Measurements from ENCODE around the gene C1QTNF2. TPM values are rescaled to one million over a fixed set of nuclear protein-coding genes. Genes with fewer than 3 reads are reported as not detected.

The C1QTNF2 gene
- polyA plus RNA-seq, 1 donor from 2014 or later, result 0.09 TPM

GRCh38 chr5:160311491-160312133 lies 58.8 kb downstream of the C1QTNF2 start:
- no peaks in the 10 kb centered on the region for H3K9me2 ChIP-seq (ENCODE audit: insufficient read depth, low read length)
- no peaks in the 10 kb centered on the region for H3K36me3 ChIP-seq (ENCODE audit: insufficient read depth, low read length)
- H4K20me1 ChIP-seq (ENCODE audit: insufficient read depth), result no peaks in the 10 kb centered on the region
- no peaks in the 10 kb centered on the region for H3F3A ChIP-seq (ENCODE audit: insufficient read depth, low read length, poor library complexity, severe bottlenecking)
- TF ChIP-seq MXI1 (conservative IDR thresholded peaks at IDR 0.05; ENCODE audit: poor library complexity, severe bottlenecking) (no peak), EP300 (conservative IDR thresholded peaks at IDR 0.05; ENCODE audit: poor library complexity, severe bottlenecking) (no peak)
- H3K4me3 ChIP-seq (ENCODE audit: low read length), result peak overlapping the region; percentile 88
- H3K9ac ChIP-seq (ENCODE audit: low read length), result peak overlapping the region; percentile 54
- peak overlapping the region; percentile 35 for H3K4me2 ChIP-seq (ENCODE audit: low read length)
- H3K79me2 ChIP-seq (replicated peaks; ENCODE audit: insufficient read depth, low read length), result peaks cover 11% of the 10 kb centered on the region
- peaks cover 6% of the 10 kb centered on the region for H3K27me3 ChIP-seq (ENCODE audit: insufficient read depth, low read depth, low read length)
- no peaks in the 10 kb centered on the region for H3K9me3 ChIP-seq (ENCODE audit: low read length)
- H2AFZ ChIP-seq (ENCODE audit: low read depth, low read length), result no peak overlapping the region
- H3K27ac ChIP-seq (ENCODE audit: low read length), result no peak overlapping the region

DNA sequence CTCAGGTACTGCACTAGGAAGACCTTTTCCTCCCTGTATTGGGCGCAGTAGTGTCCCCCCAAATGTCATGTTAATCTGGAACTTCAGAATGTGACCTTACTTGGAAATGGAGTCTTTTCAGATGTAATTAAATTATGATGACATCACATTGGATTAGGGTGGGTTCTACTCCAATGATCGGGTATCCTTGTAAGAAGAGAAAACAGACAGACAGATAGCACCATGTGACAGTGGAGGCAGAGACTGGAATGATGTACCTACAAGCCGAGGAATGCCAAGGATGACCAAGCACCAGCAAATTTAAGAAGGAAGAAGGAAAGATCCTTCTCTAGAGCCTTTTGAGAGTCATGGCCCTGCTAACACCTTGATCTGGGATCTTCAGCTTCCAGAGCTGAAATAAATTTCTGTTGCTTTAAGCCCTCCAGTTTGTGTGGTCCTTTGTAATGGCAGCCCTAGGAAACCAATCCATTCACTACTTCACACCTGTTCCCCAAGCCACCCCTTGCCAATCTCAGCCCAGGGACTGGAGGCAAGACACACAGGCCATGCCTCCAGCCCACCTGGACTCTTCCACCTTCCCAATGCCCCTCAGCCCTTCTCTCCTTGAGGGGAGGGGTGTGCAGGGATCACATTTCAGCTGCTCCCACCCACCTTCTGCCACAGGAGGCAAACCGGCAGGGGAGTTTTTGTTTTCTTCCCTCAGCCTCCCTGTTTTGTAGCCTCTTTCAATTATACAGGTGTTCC lies 59.7 kb downstream of the C1QTNF2 start:
- H4K20me1 ChIP-seq (ENCODE audit: insufficient read depth), result no peaks in the 10 kb centered on the region
- no peaks in the 10 kb centered on the region for H3F3A ChIP-seq (ENCODE audit: insufficient read depth, low read length, poor library complexity, severe bottlenecking)
- no peak overlapping the region for H2AFZ ChIP-seq (ENCODE audit: low read depth, low read length)
- TF ChIP-seq, protein P1, sequence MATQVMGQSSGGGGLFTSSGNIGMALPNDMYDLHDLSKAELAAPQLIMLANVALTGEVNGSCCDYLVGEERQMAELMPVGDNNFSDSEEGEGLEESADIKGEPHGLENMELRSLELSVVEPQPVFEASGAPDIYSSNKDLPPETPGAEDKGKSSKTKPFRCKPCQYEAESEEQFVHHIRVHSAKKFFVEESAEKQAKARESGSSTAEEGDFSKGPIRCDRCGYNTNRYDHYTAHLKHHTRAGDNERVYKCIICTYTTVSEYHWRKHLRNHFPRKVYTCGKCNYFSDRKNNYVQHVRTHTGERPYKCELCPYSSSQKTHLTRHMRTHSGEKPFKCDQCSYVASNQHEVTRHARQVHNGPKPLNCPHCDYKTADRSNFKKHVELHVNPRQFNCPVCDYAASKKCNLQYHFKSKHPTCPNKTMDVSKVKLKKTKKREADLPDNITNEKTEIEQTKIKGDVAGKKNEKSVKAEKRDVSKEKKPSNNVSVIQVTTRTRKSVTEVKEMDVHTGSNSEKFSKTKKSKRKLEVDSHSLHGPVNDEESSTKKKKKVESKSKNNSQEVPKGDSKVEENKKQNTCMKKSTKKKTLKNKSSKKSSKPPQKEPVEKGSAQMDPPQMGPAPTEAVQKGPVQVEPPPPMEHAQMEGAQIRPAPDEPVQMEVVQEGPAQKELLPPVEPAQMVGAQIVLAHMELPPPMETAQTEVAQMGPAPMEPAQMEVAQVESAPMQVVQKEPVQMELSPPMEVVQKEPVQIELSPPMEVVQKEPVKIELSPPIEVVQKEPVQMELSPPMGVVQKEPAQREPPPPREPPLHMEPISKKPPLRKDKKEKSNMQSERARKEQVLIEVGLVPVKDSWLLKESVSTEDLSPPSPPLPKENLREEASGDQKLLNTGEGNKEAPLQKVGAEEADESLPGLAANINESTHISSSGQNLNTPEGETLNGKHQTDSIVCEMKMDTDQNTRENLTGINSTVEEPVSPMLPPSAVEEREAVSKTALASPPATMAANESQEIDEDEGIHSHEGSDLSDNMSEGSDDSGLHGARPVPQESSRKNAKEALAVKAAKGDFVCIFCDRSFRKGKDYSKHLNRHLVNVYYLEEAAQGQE (IDR thresholded peaks at IDR 0.05; ENCODE audit: borderline replicate concordance), result no peak
- TF ChIP-seq EZH2 (IDR thresholded peaks at IDR 0.05; ENCODE audit: borderline replicate concordance, insufficient read depth, low read length, poor library complexity, severe bottlenecking), result no peak
- TF ChIP-seq RAD21 (conservative IDR thresholded peaks at IDR 0.05), result no peak
- TF ChIP-seq POLR2AphosphoS5 (IDR thresholded peaks at IDR 0.05), result no peak
- TF ChIP-seq CTCF (IDR thresholded peaks at IDR 0.05; ENCODE audit: poor library complexity, severe bottlenecking), result no peak
- TF ChIP-seq TAF1 (IDR thresholded peaks at IDR 0.05; ENCODE audit: low read depth), result no peak
- TF ChIP-seq MXI1 (conservative IDR thresholded peaks at IDR 0.05; ENCODE audit: poor library complexity, severe bottlenecking), result no peak
- no peak for TF ChIP-seq EP300 (conservative IDR thresholded peaks at IDR 0.05; ENCODE audit: poor library complexity, severe bottlenecking)
- no peak for TF ChIP-seq SMC3 (conservative IDR thresholded peaks at IDR 0.05; ENCODE audit: poor library complexity)
- no peak overlapping the region for H3K9ac ChIP-seq (ENCODE audit: low read length)
- H3K36me3 ChIP-seq (ENCODE audit: insufficient read depth, low read length), result no peaks in the 10 kb centered on the region
- no peaks in the 10 kb centered on the region for H3K9me2 ChIP-seq (ENCODE audit: insufficient read depth, low read length)
- H3K4me3 ChIP-seq (ENCODE audit: low read length), result no peak overlapping the region
- peaks cover 6% of the 10 kb centered on the region for H3K27me3 ChIP-seq (ENCODE audit: insufficient read depth, low read depth, low read length)
- H3K27ac ChIP-seq (ENCODE audit: low read length), result no peak overlapping the region
- no peaks in the 10 kb centered on the region for H3K9me3 ChIP-seq (ENCODE audit: low read length)
- peaks cover 12% of the 10 kb centered on the region for H3K79me2 ChIP-seq (replicated peaks; ENCODE audit: insufficient read depth, low read length)
- no peak overlapping the region for H3K4me2 ChIP-seq (ENCODE audit: low read length)

All from neural cell (in vitro differentiated cells).